ENCODE data around the gene BAG5. TPM values are rescaled to one million over a fixed set of nuclear protein-coding genes. Genes with fewer than 3 reads are reported as not detected.
"Not testable (repeated sequence)": the region's sequence is repeated elsewhere in the genome, so short reads cannot be mapped to it uniquely, and the experiment has no call there.

BAG5 gene
- total RNA-seq, 1 donor from 2014 or later = 28.8 TPM

GRCh38 chr14:103516426-103517173 is 45.9 kb downstream of the BAG5 start:
- CTCF ChIA-PET = interaction anchor here (1.0 to 1.6 kb wide), 2 partner anchors 29 to 32 kb away, joined by 3 to 5 read pairs; no protein-coding TSS in a partner anchor
- no peaks in the 10 kb centered on the region for H3K9me3 Mint-ChIP-seq
- ATAC-seq (ENCODE audit: low read depth) (no peak), DNase-seq (no peak)
- intact Hi-C loops (cut with micrococcal nuclease) = no loop called here
- H3K36me3 Mint-ChIP-seq (ENCODE audit: low read depth) = peaks cover 6% of the 10 kb centered on the region
- no peak for TF ChIP-seq CTCF (IDR thresholded peaks at IDR 0.05)
- H3K27ac Mint-ChIP-seq = no peak overlapping the region
- POLR2A ChIA-PET = no interaction called here
- no peak overlapping the region for H3K4me3 Mint-ChIP-seq
- no peaks in the 10 kb centered on the region for H3K27me3 Mint-ChIP-seq
- H3K4me1 Mint-ChIP-seq = peaks cover 10% of the 10 kb centered on the region

- DNase-seq (no peak), ATAC-seq (ENCODE audit: low read depth) (no peak)
- intact Hi-C loops (cut with micrococcal nuclease) = no loop called here
- Mint-ChIP-seq H3K4me3 (no peak overlapping the region), H3K4me1 (peaks cover 8% of the 10 kb centered on the region), H3K9me3 (no peaks in the 10 kb centered on the region), H3K27ac (no peak overlapping the region), H3K36me3 (ENCODE audit: low read depth) (peaks cover 14% of the 10 kb centered on the region), H3K27me3 (no peaks in the 10 kb centered on the region)
- POLR2A ChIA-PET = interaction anchor here (0.7 kb wide), 1 partner anchor 9 kb away, joined by 8 read pairs; no protein-coding TSS in a partner anchor
- no peak for TF ChIP-seq CTCF (IDR thresholded peaks at IDR 0.05)
- CTCF ChIA-PET = interaction anchor here (1.6 kb wide), 1 partner anchor 34 kb away, joined by 5 read pairs; no protein-coding TSS in a partner anchor
Measured at GRCh38 chr14:103514596-103515421, 47.6 kb downstream of the BAG5 start.

- Mint-ChIP-seq H3K36me3 (ENCODE audit: low read depth) (peaks cover 21% of the 10 kb centered on the region), H3K27ac (no peak overlapping the region), H3K27me3 (no peaks in the 10 kb centered on the region), H3K4me3 (no peak overlapping the region), H3K9me3 (no peaks in the 10 kb centered on the region), H3K4me1 (no peaks in the 10 kb centered on the region)
- intact Hi-C loops (cut with micrococcal nuclease) = no loop called here
- POLR2A ChIA-PET = no interaction called here
- CTCF ChIA-PET = interaction anchor here (0.6 kb wide), 1 partner anchor 34 kb away, joined by 3 read pairs; no protein-coding TSS in a partner anchor
- TF ChIP-seq CTCF (IDR thresholded peaks at IDR 0.05) = no peak
- DNase-seq (no peak), ATAC-seq (ENCODE audit: low read depth) (no peak)
Measured at GRCh38 chr14:103512701-103513611, 49.5 kb downstream of the BAG5 start.

GRCh38 chr14:103512180-103512579 is 50.3 kb downstream of the BAG5 start:
- ATAC-seq (ENCODE audit: low read depth); H3K27me3 Mint-ChIP-seq; DNase-seq; H3K4me1 Mint-ChIP-seq; intact Hi-C loops (cut with micrococcal nuclease); POLR2A ChIA-PET; H3K9me3 Mint-ChIP-seq; H3K4me3 Mint-ChIP-seq; CTCF ChIA-PET; H3K27ac Mint-ChIP-seq: not testable (repeated sequence)
- H3K36me3 Mint-ChIP-seq (ENCODE audit: low read depth) = peaks cover 21% of the 10 kb centered on the region
